GM21825 (cell line): ENCODE results near the gene PEX19.

Experiments used
- ATAC-seq: cut with Tn5 transposase; IDR thresholded peaks from one replicate; pipeline ENCODE4 v1.9.1; 2021; ENCODE audit warnings: mild to moderate bottlenecking, moderate library complexity; ENCODE audit not compliant: unreplicated experiment

The PEX19 gene

DNA sequence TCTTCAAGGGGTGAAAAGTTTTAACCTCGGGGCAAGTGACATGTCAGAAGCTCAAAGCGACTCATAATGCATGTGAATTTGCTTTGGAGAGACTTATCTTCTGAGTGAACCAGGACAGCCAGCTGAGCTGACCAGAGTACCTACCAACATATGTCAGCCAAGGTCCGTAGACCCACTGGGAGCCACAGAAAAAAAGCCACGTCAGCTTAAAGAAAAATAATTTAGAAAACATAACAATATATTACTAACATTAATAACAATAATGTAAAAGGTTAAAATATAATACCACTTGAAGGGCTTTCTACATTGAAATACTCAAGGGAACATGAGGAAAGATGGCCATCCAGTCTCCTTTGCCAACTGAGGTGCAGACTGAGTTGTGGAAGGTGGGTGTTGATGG lies 6.9 kb downstream of the PEX19 start:
- no peak for ATAC-seq

GRCh38 chr1:160277330-160277729 lies 7.6 kb downstream of the PEX19 start:
- ATAC-seq = no peak

DNA sequence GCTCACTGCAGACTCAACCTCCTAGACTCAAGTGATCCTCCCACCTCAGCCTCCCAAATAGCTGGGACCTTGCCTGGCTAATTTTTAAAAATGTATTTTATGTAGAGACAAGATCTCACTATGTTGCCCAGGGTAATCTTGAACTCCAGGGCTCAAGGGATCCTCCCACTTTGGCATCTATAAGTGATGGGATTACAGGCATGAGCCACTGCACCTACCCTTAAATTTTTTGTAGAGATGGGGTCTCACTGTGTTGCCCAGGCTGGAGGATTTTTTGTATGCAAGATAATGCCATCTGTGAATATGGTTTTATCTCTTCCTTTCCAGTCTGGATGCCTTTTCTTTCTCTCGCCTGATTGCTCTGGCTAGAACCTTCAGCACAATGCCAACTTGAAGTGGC lies 13.9 kb downstream of the PEX19 start:
- no peak for ATAC-seq

GRCh38 chr1:160267284-160267991 lies 17.5 kb downstream of the PEX19 start:
- no peak for ATAC-seq

DNA sequence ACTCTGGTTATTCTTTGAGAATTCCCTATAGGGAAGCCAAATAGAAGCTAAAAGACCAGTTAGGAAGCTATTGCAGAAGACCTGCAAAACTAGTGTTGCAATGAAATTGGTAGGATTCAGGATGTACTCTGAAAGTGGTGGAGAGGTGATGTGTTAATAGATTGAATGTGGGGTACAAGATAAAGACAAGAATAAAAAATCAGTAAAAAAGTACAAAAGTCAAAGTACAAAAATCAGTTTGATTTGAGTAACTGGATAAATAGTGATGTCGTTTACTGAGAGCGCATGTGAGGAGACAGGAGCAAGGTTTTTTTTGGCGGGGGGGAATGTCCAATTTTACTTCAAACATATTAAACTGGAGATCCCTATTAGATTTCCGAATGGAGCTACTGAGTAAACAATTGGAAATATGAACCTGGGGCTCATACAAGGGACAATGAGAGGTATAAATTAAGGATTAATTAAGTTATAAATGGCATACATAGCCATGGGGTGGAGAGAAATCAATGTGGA lies 20.1 kb downstream of the PEX19 start:
- no peak for ATAC-seq

- peak; percentile 75 for ATAC-seq
Observed at GRCh38 chr1:160261893-160262794, 22.8 kb downstream of the PEX19 start, which contains the start of gene DCAF8. Gene DCAF8, minus strand, starts transcription at chr1:160262549. Its CDS starts 18,541 bp downstream, at chr1:160244008.

DNA sequence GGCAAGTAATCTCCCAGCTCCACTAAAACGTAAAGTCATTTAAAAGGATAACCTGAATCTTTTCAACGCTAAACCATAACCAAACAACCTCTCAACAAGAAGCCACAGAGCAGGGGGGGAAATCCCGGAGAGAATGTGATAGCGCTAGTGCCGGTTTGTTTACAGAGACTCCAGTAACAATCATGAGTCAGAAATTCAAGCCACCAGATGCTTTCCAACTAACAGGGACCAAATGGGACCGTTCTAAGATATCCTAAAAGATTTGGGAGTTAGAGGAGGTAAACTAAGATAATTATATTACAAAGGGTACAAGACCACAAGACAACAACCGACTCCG lies 23.4 kb downstream of the PEX19 start:
- ATAC-seq = peak; percentile 35

- ATAC-seq = no peak
Observed at GRCh38 chr1:160260406-160261382, 24.2 kb downstream of the PEX19 start.

- no peak for ATAC-seq
Observed at GRCh38 chr1:160258177-160258798, 26.6 kb downstream of the PEX19 start.

GRCh38 chr1:160257411-160258015 lies 27.4 kb downstream of the PEX19 start:
- no peak for ATAC-seq

DNA sequence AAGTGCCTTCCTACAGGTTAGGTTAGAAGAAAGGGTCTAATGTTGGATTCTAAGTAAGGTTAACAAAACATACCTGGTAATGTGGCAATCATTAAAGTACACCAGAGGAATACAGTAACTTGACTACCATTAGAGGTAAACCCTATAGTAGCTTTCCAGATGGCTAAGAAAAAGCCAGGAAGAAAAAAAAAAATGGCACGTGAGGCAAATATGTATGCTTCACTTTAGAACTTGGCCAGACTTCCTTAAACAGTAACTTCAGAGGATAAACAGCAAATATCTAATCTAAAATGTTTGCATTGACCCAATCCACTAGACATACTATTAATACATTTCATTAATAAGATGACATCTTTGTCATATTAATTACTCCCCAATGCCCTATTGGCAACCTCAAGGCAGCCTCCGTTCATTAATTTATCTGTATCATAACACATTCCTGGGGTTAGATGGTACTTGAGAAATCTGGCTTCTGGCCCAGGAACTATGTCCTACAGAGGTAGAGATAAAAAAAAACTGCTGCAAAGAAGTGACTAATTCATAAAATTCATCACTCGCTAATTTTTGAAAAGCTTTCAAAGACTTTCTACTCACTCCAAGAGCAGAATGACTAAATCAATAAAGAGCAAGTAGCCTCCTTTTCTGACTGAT lies 28.4 kb downstream of the PEX19 start:
- ATAC-seq = no peak

- ATAC-seq = no peak
Observed at GRCh38 chr1:160255781-160256300, 29.1 kb downstream of the PEX19 start.

DNA sequence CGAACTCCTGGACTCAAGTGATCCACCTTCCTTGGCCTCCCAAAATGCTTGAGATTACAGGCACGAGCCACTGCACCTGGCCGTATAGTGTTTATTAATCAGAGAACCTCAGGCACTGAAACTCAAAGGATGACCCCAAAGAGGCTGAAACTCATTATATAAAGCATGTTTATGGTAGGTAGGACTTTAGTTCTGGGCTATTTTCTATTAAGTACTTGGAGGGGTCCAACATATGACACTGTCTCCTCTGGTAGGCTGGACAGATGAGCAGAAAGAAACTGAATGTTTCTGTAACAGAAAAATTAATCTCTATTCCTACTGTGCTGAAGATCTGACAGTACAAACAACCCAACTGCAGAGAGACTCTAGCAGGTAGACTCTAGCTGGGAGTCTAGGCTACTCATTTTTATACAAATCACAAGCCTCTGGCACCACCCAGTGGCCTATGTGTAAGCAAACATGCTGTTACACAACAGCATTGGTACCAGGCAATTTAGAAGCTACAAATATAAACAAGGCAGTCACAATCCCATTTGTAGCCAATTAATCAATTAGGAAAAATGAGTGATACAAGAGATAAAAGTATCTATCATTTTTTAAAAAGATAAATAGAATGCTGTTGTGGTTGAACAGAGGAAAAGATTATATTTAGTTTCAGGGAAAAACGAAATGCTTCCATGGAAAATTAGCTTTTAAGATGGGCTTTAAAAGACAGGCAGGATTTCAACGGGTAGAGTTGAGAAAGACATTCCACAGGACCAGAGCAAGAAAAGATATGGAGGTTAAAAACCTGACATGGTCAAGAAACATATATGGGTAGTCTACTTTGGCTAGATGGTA lies 33.0 kb downstream of the PEX19 start:
- peak; percentile 72 for ATAC-seq

DNA sequence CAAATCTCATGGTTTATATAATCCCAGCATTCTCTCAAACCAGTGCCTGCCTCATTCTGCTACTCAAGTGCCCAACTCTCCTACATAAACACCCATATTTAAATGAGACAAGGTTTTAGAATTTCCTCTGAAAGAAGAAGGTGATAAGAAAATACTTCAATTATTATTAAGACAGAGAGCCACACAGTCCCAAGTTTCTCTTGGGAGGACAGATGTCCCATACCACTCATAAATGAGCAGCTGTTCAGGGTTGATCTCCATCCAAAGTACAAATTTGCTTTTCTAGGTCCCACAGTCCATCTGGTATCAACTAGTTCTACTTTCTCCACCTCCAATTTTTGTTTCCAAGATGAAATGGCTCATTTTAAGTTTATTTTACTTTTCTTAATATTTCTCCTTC lies 33.9 kb downstream of the PEX19 start:
- no peak for ATAC-seq

- ATAC-seq = no peak
Observed at GRCh38 chr1:160247053-160247452, 37.9 kb downstream of the PEX19 start.

DNA sequence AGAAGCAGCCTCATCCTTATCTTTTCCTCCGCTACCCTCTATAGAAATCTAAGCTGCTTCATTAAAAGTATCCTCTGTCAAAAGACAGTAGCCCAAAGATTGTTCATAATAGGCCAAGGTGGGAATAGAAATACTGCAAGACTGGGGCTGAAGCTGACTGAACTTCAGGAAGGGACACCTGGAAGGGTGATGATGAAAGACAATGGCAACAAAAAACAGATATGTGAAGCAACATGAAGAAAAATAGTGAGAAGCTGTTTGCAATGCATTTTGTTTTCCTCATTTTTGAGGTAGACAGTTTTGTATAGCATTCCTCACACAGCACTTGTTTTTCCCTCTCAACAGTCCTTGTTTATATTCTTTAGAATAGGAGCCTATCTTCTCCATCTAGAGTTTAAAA lies 39.5 kb downstream of the PEX19 start:
- no peak for ATAC-seq

DNA sequence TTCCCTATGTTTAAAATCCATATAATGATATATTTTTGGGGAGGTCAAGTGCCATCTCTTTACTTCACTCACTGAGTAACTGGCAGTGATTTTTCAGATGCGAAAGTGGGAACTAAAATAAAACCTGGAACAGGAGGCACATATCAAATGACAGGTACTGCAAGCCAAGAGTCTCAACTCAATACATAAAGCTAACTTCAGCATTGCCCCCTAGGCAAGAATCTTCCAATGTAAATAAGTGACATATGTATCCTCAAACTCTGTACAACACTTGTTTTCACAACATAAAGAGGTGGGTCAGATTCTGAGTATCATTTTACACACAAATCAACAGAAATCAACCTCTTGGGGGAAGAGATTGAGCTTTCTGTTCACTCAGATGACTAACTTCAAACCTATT lies 40.7 kb downstream of the PEX19 start:
- ATAC-seq = no peak

DNA sequence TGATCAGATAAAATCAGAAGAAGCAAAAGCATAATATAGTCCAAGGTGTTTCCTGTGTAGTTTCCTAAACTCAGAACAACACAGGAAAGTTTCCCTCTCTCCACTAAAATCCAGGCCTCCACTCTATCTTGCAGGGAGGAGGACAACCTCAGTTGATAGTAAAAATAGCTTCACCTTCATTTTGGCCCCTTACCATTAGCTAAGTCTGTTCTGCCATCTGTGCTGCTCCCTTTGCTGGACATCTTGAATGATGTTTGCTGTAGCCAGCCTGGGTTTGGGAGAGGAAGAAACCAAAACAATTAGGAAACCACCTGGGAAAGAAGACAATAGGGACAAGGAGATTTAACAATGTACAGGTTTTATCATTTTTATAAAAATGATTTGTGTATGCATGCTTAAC lies 41.2 kb downstream of the PEX19 start:
- no peak for ATAC-seq
